Measurements from ENCODE around the gene DDX25.

DNA sequence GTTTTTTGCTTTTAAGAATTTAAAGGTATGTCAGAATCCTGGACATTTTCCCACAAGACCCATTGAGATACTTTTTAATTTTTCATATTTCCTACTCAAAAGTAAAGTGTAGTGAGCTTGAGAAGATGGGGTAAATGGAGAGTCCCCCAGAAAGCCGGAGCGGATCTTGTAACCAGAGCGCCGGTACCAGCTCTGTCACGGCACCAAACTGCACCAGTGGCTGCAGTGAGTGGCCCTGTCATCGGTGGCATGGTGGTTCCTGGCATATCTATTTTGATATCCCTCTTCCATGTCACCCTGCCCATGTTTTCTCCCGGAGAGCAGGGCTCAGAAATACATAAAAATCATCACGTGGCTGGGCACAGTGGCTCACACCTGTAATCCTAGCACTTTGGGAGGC lies 19.3 kb downstream of the DDX25 start:
- no peak for TF ChIP-seq POLR2A (IDR thresholded peaks at IDR 0.05; ENCODE audit: borderline replicate concordance, extremely low read depth, insufficient read depth, insufficient read length)
- no peak for TF ChIP-seq POLR2AphosphoS5 (IDR thresholded peaks at IDR 0.05; ENCODE audit: low read depth, low read length)
- no peak for TF ChIP-seq FOSL1 (IDR thresholded peaks at IDR 0.05; ENCODE audit: low read depth)
- TF ChIP-seq JUND (IDR thresholded peaks at IDR 0.05): no peak
- TF ChIP-seq EZH2 (IDR thresholded peaks at IDR 0.05): no peak
- TF ChIP-seq, protein P1, sequence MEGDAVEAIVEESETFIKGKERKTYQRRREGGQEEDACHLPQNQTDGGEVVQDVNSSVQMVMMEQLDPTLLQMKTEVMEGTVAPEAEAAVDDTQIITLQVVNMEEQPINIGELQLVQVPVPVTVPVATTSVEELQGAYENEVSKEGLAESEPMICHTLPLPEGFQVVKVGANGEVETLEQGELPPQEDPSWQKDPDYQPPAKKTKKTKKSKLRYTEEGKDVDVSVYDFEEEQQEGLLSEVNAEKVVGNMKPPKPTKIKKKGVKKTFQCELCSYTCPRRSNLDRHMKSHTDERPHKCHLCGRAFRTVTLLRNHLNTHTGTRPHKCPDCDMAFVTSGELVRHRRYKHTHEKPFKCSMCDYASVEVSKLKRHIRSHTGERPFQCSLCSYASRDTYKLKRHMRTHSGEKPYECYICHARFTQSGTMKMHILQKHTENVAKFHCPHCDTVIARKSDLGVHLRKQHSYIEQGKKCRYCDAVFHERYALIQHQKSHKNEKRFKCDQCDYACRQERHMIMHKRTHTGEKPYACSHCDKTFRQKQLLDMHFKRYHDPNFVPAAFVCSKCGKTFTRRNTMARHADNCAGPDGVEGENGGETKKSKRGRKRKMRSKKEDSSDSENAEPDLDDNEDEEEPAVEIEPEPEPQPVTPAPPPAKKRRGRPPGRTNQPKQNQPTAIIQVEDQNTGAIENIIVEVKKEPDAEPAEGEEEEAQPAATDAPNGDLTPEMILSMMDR (IDR thresholded peaks at IDR 0.05 in 2 of 3, conservative IDR thresholded peaks at IDR 0.05 in 1 of 3; ENCODE audit: borderline replicate concordance in 1 of 3, insufficient read depth in 1 of 3, low read depth in 2 of 3, low read length in 2 of 3): no peak
- no peak for TF ChIP-seq SP1 (IDR thresholded peaks at IDR 0.05; ENCODE audit: low read depth)
